ENCODE results near the gene GJA4.

Gene GJA4

DNA sequence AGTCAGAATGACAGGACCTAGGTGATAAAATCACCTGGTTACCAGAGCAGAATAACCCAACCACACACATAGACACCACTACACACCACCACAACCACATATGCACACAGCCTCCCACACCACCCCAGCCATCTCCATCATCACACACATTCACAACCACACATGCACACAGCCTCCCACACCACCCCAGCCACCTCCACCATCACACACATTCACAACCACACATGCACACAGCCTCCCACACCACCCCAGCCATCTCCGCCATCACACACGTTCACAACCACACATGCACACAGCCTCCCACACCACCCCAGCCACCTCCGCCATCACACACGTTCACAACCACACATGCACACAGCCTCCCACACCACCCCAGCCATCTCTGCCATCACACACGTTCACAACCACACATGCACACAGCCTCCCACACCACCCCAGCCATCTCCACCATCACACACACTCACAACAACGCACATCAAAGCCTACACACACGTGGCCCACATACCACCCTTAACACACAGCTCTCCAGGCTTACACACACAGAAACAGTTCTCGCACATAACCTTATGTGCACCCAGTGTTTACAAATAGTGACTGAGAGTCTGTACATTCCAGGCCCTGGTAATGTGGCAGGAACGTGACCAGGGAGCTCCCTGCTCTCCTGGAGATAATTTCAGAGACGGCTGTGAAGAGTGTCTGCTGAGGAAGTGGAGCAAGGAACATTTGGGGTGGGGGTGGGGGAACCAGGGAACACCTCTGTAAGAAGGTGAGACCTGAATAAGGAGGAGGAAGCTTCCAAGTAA is 15.1 kb upstream of the GJA4 start:
- no peaks in the 10 kb centered on the region for H3K36me3 ChIP-seq (replicated peaks)
- no peak for DNase-seq (ENCODE audit: low spot score in 2 of 2)
- H3K27me3 ChIP-seq (ENCODE audit: low read depth) = peaks cover 4% of the 10 kb centered on the region; the same call in 1 of the 2 replicates
- no peaks in the 10 kb centered on the region for H3K9me3 ChIP-seq
- H3K4me3 ChIP-seq = no peak overlapping the region
- in situ Hi-C loops (cut with MboI; ENCODE audit: low sequenced_read_pairs) = no loop called here
- no peaks in the 10 kb centered on the region for H3K4me1 ChIP-seq

DNA sequence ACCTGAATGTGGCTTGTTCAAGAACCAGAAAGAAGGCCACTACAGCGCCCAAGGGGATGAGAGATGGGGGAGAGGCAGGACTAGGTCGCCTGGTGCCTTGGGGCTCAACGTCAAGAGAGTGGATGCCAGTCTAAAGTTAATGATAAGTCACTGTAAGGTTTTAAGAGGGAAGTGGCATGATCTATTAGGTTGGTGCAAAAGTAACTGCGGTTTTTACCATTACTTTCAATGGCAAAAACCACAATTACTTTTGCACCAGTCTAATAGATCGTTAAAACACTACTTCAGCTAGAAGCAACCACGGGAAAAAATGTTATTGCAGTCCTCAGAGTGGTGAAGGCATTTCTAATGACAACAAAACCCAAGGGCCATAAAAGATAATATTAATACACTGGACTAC is 14.4 kb upstream of the GJA4 start:
- Histone ChIP-seq H3K9me3 (no peaks in the 10 kb centered on the region), H3K27me3 (ENCODE audit: low read depth) (peaks cover 4% of the 10 kb centered on the region; the same call in 1 of the 2 replicates), H3K36me3 (replicated peaks) (no peaks in the 10 kb centered on the region), H3K4me3 (no peak overlapping the region), H3K4me1 (no peaks in the 10 kb centered on the region)
- no peak for DNase-seq (ENCODE audit: low spot score in 2 of 2)
- in situ Hi-C loops (cut with MboI; ENCODE audit: low sequenced_read_pairs) = no loop called here

DNA sequence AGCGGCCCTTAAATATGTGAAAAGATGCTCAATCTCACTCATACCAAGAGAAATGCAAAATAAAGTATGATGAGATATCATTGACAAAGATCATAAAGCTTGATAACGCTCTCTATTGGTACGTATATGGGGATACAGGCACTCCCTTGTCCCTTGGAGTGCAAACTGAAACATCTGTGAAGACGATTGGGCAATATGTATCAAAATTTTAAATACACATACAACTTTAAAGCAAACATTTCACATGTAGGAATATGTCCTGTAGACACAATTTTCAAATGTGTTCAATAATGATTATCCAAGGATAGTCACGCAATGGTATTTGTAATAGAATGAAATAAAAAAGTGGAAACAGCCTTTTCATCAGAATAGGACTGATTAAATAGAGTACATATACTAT is 13.8 kb upstream of the GJA4 start:
- H3K27me3 ChIP-seq (ENCODE audit: low read depth) = peaks cover 4% of the 10 kb centered on the region; the same call in 1 of the 2 replicates
- no peaks in the 10 kb centered on the region for H3K9me3 ChIP-seq
- no peak for DNase-seq (ENCODE audit: low spot score in 2 of 2)
- no peaks in the 10 kb centered on the region for H3K4me1 ChIP-seq
- H3K36me3 ChIP-seq (replicated peaks) = no peaks in the 10 kb centered on the region
- in situ Hi-C loops (cut with MboI; ENCODE audit: low sequenced_read_pairs) = no loop called here
- no peak overlapping the region for H3K4me3 ChIP-seq

DNA sequence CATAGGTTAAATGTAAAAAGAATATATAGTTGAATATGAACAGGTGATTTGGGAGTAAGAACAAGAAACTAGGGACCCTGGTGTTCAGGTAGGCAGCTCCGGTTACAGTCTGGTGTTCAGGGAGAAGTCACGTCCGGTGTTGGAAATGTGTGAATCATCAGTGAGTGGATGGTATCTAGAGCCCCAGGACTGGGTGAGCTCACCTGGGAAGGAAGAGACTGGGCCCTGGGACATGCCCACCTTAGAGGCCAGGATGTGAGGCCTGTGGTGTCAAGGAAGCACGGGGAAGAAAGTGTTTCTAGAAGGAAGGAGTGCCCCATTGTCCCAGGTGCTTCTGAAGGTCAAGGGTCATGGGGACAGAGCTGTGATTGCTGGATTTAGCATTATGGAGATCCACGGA is 13.3 kb upstream of the GJA4 start:
- in situ Hi-C loops (cut with MboI; ENCODE audit: low sequenced_read_pairs) = no loop called here
- H3K36me3 ChIP-seq (replicated peaks) = no peaks in the 10 kb centered on the region
- peaks cover 4% of the 10 kb centered on the region; the same call in 1 of the 2 replicates for H3K27me3 ChIP-seq (ENCODE audit: low read depth)
- no peaks in the 10 kb centered on the region for H3K9me3 ChIP-seq
- H3K4me3 ChIP-seq = no peak overlapping the region
- no peaks in the 10 kb centered on the region for H3K4me1 ChIP-seq
- DNase-seq (ENCODE audit: low spot score in 2 of 2) = no peak

DNA sequence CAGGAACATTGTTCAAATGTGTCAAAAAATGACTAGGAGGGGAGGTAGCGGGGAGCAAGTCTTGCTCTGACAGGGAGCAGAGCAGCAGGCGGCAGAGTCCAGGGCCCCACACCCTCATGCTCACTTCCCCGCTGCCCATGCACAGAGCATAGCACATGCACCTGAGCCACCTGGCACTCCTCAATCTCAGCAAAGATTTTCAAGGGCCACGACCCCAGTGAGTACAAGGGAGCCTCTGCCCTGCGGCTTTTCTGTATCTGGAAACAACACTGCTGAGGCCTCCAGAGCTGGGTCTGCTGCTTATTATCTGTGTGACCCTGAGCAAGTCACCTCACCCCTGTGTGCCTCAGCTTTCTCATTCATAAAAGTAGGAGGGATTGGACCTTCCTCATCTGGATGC is 12.8 kb upstream of the GJA4 start:
- Histone ChIP-seq H3K36me3 (replicated peaks) (no peaks in the 10 kb centered on the region), H3K4me3 (no peak overlapping the region), H3K9me3 (no peaks in the 10 kb centered on the region), H3K27me3 (ENCODE audit: low read depth) (peaks cover 4% of the 10 kb centered on the region; the same call in 1 of the 2 replicates), H3K4me1 (no peaks in the 10 kb centered on the region)
- DNase-seq (ENCODE audit: low spot score in 2 of 2) = no peak
- in situ Hi-C loops (cut with MboI; ENCODE audit: low sequenced_read_pairs) = no loop called here

DNA sequence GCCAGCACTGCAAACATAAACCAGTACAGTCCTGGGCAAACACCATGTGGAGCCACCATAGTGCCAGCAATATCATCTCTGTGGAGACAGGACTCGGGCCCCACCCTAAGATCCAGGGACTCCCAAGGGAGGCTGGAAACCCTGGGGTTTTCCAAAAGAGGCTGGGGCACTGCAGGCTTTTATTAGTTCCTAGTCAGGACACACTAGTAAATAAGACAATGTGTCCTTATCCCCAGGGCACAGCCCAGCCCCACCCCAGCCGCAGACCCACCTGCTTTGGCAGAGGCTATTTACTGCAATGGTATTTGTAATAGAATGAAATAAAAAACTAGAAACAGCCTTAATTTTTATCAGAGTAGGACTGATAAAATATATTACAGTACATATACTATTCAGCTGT is 12.3 kb upstream of the GJA4 start:
- H3K4me3 ChIP-seq = no peak overlapping the region
- no peak for DNase-seq (ENCODE audit: low spot score in 2 of 2)
- H3K27me3 ChIP-seq (ENCODE audit: low read depth) = peaks cover 4% of the 10 kb centered on the region; the same call in 1 of the 2 replicates

DNA sequence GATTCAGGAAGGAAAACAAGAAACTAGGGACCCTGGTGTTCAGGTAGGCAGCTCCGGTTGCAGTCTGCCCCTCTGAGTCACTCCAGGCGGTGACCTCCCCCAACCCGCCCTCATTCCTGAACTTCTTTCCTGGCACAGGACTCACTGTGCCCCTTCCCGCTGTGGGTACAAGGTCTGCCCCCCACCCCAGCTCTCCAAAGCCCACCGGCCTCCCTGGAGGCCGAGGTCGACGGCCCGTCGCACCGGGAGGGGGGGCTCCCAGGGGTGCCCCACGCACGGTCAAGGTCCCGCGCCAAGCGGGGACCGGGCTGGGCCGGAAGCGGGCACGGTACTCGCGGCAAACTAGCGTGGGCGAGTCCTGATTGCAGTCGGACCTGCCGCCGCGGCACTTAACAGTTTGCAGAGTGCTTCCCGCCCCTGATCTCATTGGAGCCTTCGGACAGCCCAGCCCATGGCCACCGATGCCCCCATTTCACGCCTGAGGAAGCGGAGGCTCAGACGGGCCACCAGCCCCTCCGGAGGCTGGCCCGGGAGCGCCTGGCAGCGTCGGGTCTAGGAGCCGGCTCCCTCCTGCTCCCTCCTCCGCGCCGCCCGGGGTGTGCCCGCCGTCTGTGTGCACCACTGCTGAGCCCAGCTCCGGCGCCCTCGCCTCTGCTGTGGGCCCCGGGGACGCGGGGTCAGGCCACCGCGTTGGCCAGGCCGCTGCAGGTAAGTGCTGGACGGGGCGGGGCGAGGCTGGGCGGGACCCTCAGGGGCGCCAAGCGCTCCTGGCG is 11.5 kb upstream of the GJA4 start, which contains the start of gene GJB3:
Gene GJB3, plus strand, starts transcription at position 144 of the 773 bp plus-strand sequence. CDS start 3,549 bp downstream, outside the sequence.
- Histone ChIP-seq H3K27me3 (ENCODE audit: low read depth) (peaks cover 4% of the 10 kb centered on the region; the same call in 1 of the 2 replicates), H3K4me1 (no peaks in the 10 kb centered on the region), H3K9me3 (no peaks in the 10 kb centered on the region), H3K4me3 (no peak within 1 kb of the TSS), H3K36me3 (replicated peaks) (no peaks in the 10 kb centered on the region)
- DNase-seq (ENCODE audit: low spot score in 2 of 2) = no peak
- in situ Hi-C loops (cut with MboI; ENCODE audit: low sequenced_read_pairs) = no loop called here

More for the DNA sequence above, 12.3 kb upstream of the GJA4 start:
- Histone ChIP-seq H3K9me3 (no peaks in the 10 kb centered on the region), H3K36me3 (replicated peaks) (no peaks in the 10 kb centered on the region), H3K4me1 (no peaks in the 10 kb centered on the region)
- in situ Hi-C loops (cut with MboI; ENCODE audit: low sequenced_read_pairs) = no loop called here

DNA sequence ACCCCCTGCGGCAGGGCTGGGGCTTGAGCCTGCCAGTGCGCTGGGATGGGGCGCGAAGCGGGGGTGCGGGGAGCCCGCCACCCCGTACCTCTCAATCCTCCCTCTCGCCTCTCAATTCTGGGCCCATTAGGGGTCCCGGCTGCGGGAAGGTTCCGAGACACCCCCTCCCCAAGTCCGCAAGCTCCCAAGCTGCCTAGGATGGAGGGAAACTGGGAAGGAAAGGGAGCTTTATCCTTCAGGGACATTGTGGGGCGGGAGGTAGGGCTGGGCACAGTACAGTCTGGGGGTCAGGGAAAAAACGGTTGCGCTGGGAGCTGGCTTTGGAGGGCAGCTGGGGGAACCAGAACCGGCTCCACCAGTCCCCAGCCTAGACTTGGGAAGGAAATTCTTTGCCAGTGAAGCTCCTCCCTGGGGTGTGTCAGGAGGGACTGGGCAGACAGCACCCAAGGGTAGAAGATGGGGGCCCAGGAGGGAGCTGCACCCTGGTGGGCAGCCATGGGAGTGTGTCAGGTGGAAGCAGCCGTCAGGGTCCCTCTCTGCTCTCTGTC is 10.9 kb upstream of the GJA4 start:
- H3K9me3 ChIP-seq = no peaks in the 10 kb centered on the region
- no peaks in the 10 kb centered on the region for H3K36me3 ChIP-seq (replicated peaks)
- peaks cover 4% of the 10 kb centered on the region; the same call in 1 of the 2 replicates for H3K27me3 ChIP-seq (ENCODE audit: low read depth)
- no peaks in the 10 kb centered on the region for H3K4me1 ChIP-seq
- in situ Hi-C loops (cut with MboI; ENCODE audit: low sequenced_read_pairs) = no loop called here
- DNase-seq (ENCODE audit: low spot score in 2 of 2) = no peak
- H3K4me3 ChIP-seq = no peak overlapping the region

GRCh38 chr1:34784751-34785221 is 8.0 kb upstream of the GJA4 start:
- H3K9me3 ChIP-seq = no peaks in the 10 kb centered on the region
- DNase-seq (ENCODE audit: low spot score in 2 of 2) = no peak
- H3K27me3 ChIP-seq (ENCODE audit: low read depth) = peaks cover 4% of the 10 kb centered on the region; the same call in 1 of the 2 replicates
- in situ Hi-C loops (cut with MboI; ENCODE audit: low sequenced_read_pairs) = no loop called here
- H3K4me1 ChIP-seq = no peaks in the 10 kb centered on the region
- H3K4me3 ChIP-seq = no peak overlapping the region
- no peaks in the 10 kb centered on the region for H3K36me3 ChIP-seq (replicated peaks)

GRCh38 chr1:34785231-34785874 is 7.4 kb upstream of the GJA4 start:
- DNase-seq (ENCODE audit: low spot score in 2 of 2) = no peak
- peaks cover 4% of the 10 kb centered on the region; the same call in 1 of the 2 replicates for H3K27me3 ChIP-seq (ENCODE audit: low read depth)
- in situ Hi-C loops (cut with MboI; ENCODE audit: low sequenced_read_pairs) = no loop called here
- no peaks in the 10 kb centered on the region for H3K4me1 ChIP-seq
- no peaks in the 10 kb centered on the region for H3K36me3 ChIP-seq (replicated peaks)
- no peak overlapping the region for H3K4me3 ChIP-seq
- no peaks in the 10 kb centered on the region for H3K9me3 ChIP-seq

DNA sequence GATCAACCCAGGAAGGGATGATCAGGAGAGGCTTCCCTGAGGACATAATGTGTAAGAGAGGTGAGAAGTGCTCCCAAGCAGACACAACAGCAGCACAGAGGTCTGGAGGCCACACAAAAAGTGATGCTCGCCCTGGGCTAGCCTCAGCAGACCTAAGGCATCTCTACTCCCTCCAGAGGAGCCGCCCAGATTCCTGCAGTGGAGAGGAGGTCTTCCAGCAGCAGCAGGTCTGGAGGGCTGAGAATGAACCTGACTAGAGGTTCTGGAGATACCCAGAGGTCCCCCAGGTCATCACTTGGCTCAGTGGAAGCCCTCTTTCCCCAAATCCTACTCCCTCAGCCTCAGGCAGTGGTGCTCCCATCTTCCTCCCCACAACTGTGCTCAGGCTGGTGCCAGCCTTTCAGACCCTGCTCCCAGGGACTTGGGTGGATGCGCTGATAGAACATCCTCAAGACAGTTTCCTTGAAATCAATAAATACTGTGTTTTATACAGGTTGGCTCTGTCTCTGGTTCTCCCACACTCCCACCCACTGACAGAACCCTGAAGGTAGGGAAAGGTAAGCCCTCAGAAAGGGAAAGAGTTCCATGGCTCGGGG is 6.8 kb upstream of the GJA4 start:
- Histone ChIP-seq H3K4me3 (no peak overlapping the region), H3K27me3 (ENCODE audit: low read depth) (peaks cover 4% of the 10 kb centered on the region; the same call in 1 of the 2 replicates), H3K4me1 (no peaks in the 10 kb centered on the region), H3K9me3 (no peaks in the 10 kb centered on the region), H3K36me3 (replicated peaks) (no peaks in the 10 kb centered on the region)
- DNase-seq (ENCODE audit: low spot score in 2 of 2) = no peak
- in situ Hi-C loops (cut with MboI; ENCODE audit: low sequenced_read_pairs) = no loop called here

DNA sequence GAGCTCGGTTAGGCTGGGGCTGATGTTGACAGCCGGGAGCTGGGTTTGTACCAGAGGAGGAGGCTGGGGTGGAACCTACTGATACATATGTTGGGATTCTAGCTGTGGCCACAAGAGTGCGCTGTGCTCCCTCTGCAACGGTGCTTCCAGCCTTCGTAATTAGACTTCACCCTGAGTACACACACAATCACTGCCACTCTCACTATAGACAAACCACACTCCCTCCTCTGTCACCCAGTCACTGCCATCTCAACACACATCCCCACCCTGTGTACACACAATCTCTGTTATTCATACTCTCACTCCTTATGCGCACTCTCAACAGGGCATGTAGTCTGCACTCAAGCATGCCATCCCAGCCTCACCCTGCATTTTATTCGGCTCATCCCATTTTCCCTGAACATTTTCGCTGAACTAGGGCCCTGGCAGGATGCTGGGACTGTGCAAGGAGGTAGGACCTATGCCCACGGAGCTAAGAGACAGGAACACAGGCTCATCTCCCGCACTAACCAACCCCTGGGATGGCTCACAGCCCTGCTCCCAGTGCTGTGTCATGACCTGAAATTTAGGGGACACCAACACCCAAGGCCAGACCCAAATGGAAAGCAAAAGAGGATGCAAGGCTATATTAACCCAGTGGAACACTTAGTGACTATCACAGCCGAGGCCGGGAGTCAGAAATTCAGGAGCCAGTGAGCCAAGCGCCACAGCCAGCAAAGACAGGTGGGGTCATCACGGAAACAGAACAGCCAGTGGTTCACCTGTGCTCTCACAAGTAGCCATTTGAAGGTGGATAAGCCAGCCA is 6.1 kb upstream of the GJA4 start:
- Histone ChIP-seq H3K9me3 (no peaks in the 10 kb centered on the region), H3K36me3 (replicated peaks) (no peaks in the 10 kb centered on the region), H3K27me3 (ENCODE audit: low read depth) (no peaks in the 10 kb centered on the region; the same call in 1 of the 2 replicates), H3K4me3 (no peak overlapping the region), H3K4me1 (no peaks in the 10 kb centered on the region)
- peak; percentile 67 to 78 for DNase-seq (ENCODE audit: low spot score in 2 of 2)
- in situ Hi-C loops (cut with MboI; ENCODE audit: low sequenced_read_pairs) = no loop called here

All from HAP-1 (cell line).